ENCODE results near the gene GP5. TPM values are rescaled to one million over a fixed set of nuclear protein-coding genes. Genes with fewer than 3 reads are reported as not detected.

The GP5 gene
- total RNA-seq, result under 1 TPM in 1 of 3 donors, not detected in 2; 0.16 TPM

- no peaks in the 10 kb centered on the region for H3K9me3 ChIP-seq
- DNase-seq (ENCODE audit: low spot score in 2 of 2), result no peak
- no peak within 1 kb of the TSS for H3K27ac ChIP-seq
- peak within 1 kb of the TSS; percentile 29 to 46 (median 32) for H3K4me3 ChIP-seq
- H3K4me1 ChIP-seq, result no peaks in the 10 kb centered on the region
- no peaks in the 10 kb centered on the region for H3K36me3 ChIP-seq
- peaks cover 0 to 17% of the 10 kb centered on the region in 2 donors for H3K27me3 ChIP-seq
- intact Hi-C loops (cut with DNase I; ENCODE audit: low total_unique reads), result no loop called here
- TF ChIP-seq, protein P1, sequence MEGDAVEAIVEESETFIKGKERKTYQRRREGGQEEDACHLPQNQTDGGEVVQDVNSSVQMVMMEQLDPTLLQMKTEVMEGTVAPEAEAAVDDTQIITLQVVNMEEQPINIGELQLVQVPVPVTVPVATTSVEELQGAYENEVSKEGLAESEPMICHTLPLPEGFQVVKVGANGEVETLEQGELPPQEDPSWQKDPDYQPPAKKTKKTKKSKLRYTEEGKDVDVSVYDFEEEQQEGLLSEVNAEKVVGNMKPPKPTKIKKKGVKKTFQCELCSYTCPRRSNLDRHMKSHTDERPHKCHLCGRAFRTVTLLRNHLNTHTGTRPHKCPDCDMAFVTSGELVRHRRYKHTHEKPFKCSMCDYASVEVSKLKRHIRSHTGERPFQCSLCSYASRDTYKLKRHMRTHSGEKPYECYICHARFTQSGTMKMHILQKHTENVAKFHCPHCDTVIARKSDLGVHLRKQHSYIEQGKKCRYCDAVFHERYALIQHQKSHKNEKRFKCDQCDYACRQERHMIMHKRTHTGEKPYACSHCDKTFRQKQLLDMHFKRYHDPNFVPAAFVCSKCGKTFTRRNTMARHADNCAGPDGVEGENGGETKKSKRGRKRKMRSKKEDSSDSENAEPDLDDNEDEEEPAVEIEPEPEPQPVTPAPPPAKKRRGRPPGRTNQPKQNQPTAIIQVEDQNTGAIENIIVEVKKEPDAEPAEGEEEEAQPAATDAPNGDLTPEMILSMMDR (IDR thresholded peaks at IDR 0.05), result no peak
- TF ChIP-seq POLR2AphosphoS5 (IDR thresholded peaks at IDR 0.05), result no peak
- TF ChIP-seq POLR2A (IDR thresholded peaks at IDR 0.05), result no peak
These were observed at the start of gene GP5 for GRCh38 chr3:194399166-194399565. GP5 (minus strand) TSS chr3:194399266; CDS start chr3:194398282, 984 bp downstream.

DNA sequence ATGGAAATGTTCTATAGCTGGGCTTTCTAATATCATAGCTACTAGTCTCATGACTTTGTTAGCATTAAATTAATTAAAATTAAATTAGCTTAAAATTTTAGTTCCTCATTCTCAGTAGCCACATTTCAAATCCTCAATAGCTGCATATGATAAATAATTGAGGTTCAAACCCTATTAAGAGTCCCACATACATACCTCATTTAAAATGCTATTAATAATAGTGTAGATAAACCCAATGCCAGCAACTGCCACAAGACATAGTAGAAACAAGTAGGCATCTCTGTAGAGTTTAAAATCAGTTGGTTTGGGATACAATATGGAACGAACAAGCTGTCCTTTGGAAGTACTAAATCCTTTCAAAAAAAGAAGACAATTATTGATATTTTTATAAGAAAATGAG, 48.6 kb upstream of the GP5 start:
- H3K4me1 ChIP-seq, result no peaks in the 10 kb centered on the region
- no peak for DNase-seq (ENCODE audit: low spot score in 2 of 2)
- H3K27me3 ChIP-seq, result no peaks in the 10 kb centered on the region
- H3K9me3 ChIP-seq, result no peaks in the 10 kb centered on the region
- no peak overlapping the region for H3K4me3 ChIP-seq
- no peak overlapping the region for H3K27ac ChIP-seq
- peaks cover 15% of the 10 kb centered on the region for H3K36me3 ChIP-seq
- TF ChIP-seq, protein P1 (IDR thresholded peaks at IDR 0.05), result no peak
- TF ChIP-seq POLR2A (IDR thresholded peaks at IDR 0.05) (no peak), POLR2AphosphoS5 (IDR thresholded peaks at IDR 0.05) (no peak)
- intact Hi-C loops (cut with DNase I; ENCODE audit: low total_unique reads), result no loop called here

DNA sequence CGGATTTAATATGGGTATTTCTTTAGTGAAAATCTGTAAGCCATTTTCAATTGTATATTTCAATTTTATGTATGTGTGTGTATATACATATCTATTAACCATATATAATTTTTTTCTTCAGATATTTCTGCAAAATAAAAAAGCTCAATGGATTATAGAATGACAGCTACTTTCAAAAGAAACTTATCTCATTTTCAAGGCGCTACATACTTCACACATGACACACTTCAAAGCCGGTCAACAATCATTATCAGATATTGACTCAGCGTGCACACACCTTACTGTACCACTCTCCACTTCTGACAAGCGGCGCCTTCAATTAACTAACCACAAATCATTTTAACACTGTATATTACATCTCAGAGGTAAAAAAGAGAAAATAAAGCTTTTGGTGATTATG, 48.1 kb upstream of the GP5 start:
- Histone ChIP-seq H3K27ac (no peak overlapping the region), H3K36me3 (peaks cover 15% of the 10 kb centered on the region), H3K4me1 (no peaks in the 10 kb centered on the region), H3K4me3 (no peak overlapping the region), H3K27me3 (no peaks in the 10 kb centered on the region), H3K9me3 (no peaks in the 10 kb centered on the region)
- TF ChIP-seq POLR2AphosphoS5 (IDR thresholded peaks at IDR 0.05) (no peak), POLR2A (IDR thresholded peaks at IDR 0.05) (no peak)
- TF ChIP-seq, protein P1 (IDR thresholded peaks at IDR 0.05), result no peak
- intact Hi-C loops (cut with DNase I; ENCODE audit: low total_unique reads), result no loop called here
- no peak for DNase-seq (ENCODE audit: low spot score in 2 of 2)

DNA sequence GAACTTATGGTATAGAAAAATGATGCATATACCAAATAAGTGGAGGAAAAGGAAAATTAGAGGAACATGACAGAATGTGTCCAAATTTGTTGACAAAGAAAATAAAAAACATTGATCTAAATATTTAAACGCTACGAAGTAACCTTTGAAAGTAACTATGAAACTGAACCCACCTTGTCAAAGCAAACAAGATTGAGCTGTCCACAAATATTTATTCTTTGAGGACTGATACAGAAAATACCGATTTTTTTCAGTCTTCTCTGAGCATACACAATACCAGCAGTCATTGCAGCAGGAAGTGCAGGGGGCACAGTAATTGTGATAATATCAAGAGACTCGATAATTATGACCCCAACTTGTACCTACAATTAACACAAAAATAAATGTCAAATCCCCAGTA, 47.7 kb upstream of the GP5 start:
- H3K27me3 ChIP-seq, result no peaks in the 10 kb centered on the region
- no peak for TF ChIP-seq POLR2AphosphoS5 (IDR thresholded peaks at IDR 0.05)
- no peak for TF ChIP-seq POLR2A (IDR thresholded peaks at IDR 0.05)
- TF ChIP-seq, protein P1 (IDR thresholded peaks at IDR 0.05), result no peak
- H3K9me3 ChIP-seq, result no peaks in the 10 kb centered on the region
- no peaks in the 10 kb centered on the region for H3K4me1 ChIP-seq
- intact Hi-C loops (cut with DNase I; ENCODE audit: low total_unique reads), result no loop called here
- no peak for DNase-seq (ENCODE audit: low spot score in 2 of 2)
- peaks cover 15% of the 10 kb centered on the region for H3K36me3 ChIP-seq
- no peak overlapping the region for H3K4me3 ChIP-seq
- H3K27ac ChIP-seq, result no peak overlapping the region

- Histone ChIP-seq H3K9me3 (no peaks in the 10 kb centered on the region), H3K4me1 (no peaks in the 10 kb centered on the region), H3K27me3 (no peaks in the 10 kb centered on the region), H3K27ac (no peak overlapping the region), H3K36me3 (peaks cover 15% of the 10 kb centered on the region), H3K4me3 (no peak overlapping the region)
- intact Hi-C loops (cut with DNase I; ENCODE audit: low total_unique reads), result no loop called here
- DNase-seq (ENCODE audit: low spot score in 2 of 2), result no peak
- TF ChIP-seq, protein P1 (IDR thresholded peaks at IDR 0.05), result no peak
- no peak for TF ChIP-seq POLR2AphosphoS5 (IDR thresholded peaks at IDR 0.05)
These were observed 47.1 kb upstream of the GP5 start for GRCh38 chr3:194446172-194446571.

Measured in breast epithelium (tissue), 4 donors.